HL-60 (cell line): Measurements from ENCODE around the gene ANP32B.
"Not testable (repeated sequence)": the region's sequence is repeated elsewhere in the genome, so short reads cannot be mapped to it uniquely, and the experiment has no call there.

ENCODE experiments used
- POLR2AphosphoS5 ChIP-seq: IDR thresholded peaks from 2 replicates; pipeline ENCODE4 v1.6.1; 2012; ENCODE audit warnings: low read depth
- SPI1 ChIP-seq: IDR thresholded peaks from 2 replicates; pipeline ENCODE4 v1.6.1; 2012; ENCODE audit warnings: low read depth, mild to moderate bottlenecking, borderline replicate concordance
- TF ChIP-seq, protein P1 (sequence below): IDR thresholded peaks from one replicate; pipeline ENCODE4 v1.5.1; 2011; ENCODE audit warnings: low read length, control low read depth, inconsistent platforms; ENCODE audit not compliant: insufficient read depth

DNA sequence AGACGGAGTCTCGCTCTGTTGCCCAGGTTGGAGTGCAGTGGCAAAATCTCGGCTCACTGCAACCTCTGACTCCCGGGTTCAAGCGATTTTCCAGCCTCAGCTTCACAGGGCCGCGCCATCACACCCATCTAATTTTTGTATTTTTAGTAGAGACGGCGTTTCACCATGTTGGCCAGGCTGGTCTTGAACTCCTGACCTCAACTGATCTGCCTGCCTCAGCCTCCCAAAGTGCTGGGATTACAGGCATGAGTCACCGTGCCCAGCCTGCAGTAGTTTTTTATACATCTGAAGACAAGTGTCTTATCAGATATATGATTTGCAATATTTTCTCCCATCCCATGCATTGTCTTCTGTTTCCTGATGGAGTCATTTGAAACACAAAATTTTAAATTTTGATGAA lies 6.5 kb upstream of the ANP32B start:
- TF ChIP-seq, protein P1, sequence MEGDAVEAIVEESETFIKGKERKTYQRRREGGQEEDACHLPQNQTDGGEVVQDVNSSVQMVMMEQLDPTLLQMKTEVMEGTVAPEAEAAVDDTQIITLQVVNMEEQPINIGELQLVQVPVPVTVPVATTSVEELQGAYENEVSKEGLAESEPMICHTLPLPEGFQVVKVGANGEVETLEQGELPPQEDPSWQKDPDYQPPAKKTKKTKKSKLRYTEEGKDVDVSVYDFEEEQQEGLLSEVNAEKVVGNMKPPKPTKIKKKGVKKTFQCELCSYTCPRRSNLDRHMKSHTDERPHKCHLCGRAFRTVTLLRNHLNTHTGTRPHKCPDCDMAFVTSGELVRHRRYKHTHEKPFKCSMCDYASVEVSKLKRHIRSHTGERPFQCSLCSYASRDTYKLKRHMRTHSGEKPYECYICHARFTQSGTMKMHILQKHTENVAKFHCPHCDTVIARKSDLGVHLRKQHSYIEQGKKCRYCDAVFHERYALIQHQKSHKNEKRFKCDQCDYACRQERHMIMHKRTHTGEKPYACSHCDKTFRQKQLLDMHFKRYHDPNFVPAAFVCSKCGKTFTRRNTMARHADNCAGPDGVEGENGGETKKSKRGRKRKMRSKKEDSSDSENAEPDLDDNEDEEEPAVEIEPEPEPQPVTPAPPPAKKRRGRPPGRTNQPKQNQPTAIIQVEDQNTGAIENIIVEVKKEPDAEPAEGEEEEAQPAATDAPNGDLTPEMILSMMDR, result not testable (repeated sequence)
- TF ChIP-seq SPI1, POLR2AphosphoS5: not testable (repeated sequence)
